ENCODE measurements around the gene SH3PXD2A.

The SH3PXD2A gene

GRCh38 chr10:103572347-103573204, 282.8 kb downstream of the SH3PXD2A start:
- H3K4me3 ChIP-seq (ENCODE audit: low read depth, low read length): no peak overlapping the region

- no peak overlapping the region for H3K4me3 ChIP-seq (ENCODE audit: low read depth, low read length)
Observed at GRCh38 chr10:103571656-103571975, 283.8 kb downstream of the SH3PXD2A start.

GRCh38 chr10:103570844-103571655, 284.3 kb downstream of the SH3PXD2A start:
- no peak overlapping the region for H3K4me3 ChIP-seq (ENCODE audit: low read depth, low read length)

- no peak overlapping the region for H3K4me3 ChIP-seq (ENCODE audit: low read depth, low read length)
Observed at GRCh38 chr10:103569896-103570295, 285.5 kb downstream of the SH3PXD2A start.

- no peak overlapping the region for H3K4me3 ChIP-seq (ENCODE audit: low read depth, low read length)
Observed at GRCh38 chr10:103568505-103568904, 286.9 kb downstream of the SH3PXD2A start.

- no peak overlapping the region for H3K4me3 ChIP-seq (ENCODE audit: low read depth, low read length)
Observed at GRCh38 chr10:103566536-103566935, 288.8 kb downstream of the SH3PXD2A start.

- H3K4me3 ChIP-seq (ENCODE audit: low read depth, low read length): no peak overlapping the region
Observed at GRCh38 chr10:103564776-103565520, 290.4 kb downstream of the SH3PXD2A start.

- H3K4me3 ChIP-seq (ENCODE audit: low read depth, low read length): no peak overlapping the region
Observed at GRCh38 chr10:103564116-103564501, 291.3 kb downstream of the SH3PXD2A start.

- H3K4me3 ChIP-seq (ENCODE audit: low read depth, low read length): no peak overlapping the region
Observed at GRCh38 chr10:103563231-103564115, 291.9 kb downstream of the SH3PXD2A start.

- H3K4me3 ChIP-seq (ENCODE audit: low read depth, low read length): no peak overlapping the region
Observed at GRCh38 chr10:103562383-103562782, 293.0 kb downstream of the SH3PXD2A start.

- H3K4me3 ChIP-seq (ENCODE audit: low read depth, low read length): no peak overlapping the region
Observed at GRCh38 chr10:103560886-103561285, 294.5 kb downstream of the SH3PXD2A start.

GRCh38 chr10:103559776-103560175, 295.6 kb downstream of the SH3PXD2A start:
- no peak overlapping the region for H3K4me3 ChIP-seq (ENCODE audit: low read depth, low read length)

- no peak overlapping the region for H3K4me3 ChIP-seq (ENCODE audit: low read depth, low read length)
Observed at GRCh38 chr10:103558911-103559310, 296.5 kb downstream of the SH3PXD2A start.

- H3K4me3 ChIP-seq (ENCODE audit: low read depth, low read length): no peak overlapping the region
Observed at GRCh38 chr10:103557455-103557854, 297.9 kb downstream of the SH3PXD2A start.

- H3K4me3 ChIP-seq (ENCODE audit: low read depth, low read length): no peak overlapping the region
Observed at GRCh38 chr10:103556383-103557007, 298.9 kb downstream of the SH3PXD2A start.

- peak overlapping the region; percentile 30 for H3K4me3 ChIP-seq (ENCODE audit: low read depth, low read length)
Observed at GRCh38 chr10:103555712-103556111, 299.7 kb downstream of the SH3PXD2A start.

- peak overlapping the region; percentile 30 for H3K4me3 ChIP-seq (ENCODE audit: low read depth, low read length)
Observed at GRCh38 chr10:103555325-103555649, 300.1 kb downstream of the SH3PXD2A start.

- peak overlapping the region; percentile 30 for H3K4me3 ChIP-seq (ENCODE audit: low read depth, low read length)
Observed at GRCh38 chr10:103554488-103555324, 300.7 kb downstream of the SH3PXD2A start.

Data from iPS-11a (cell line).